HG03460 (cell line): Measurements from ENCODE around the gene RNF217.
"Not testable (repeated sequence)": the region's sequence is repeated elsewhere in the genome, so short reads cannot be mapped to it uniquely, and the experiment has no call there.

ENCODE experiments used
- ATAC-seq: cut with Tn5 transposase; IDR thresholded peaks from one replicate; pipeline ENCODE4 v1.9.1; 2021; ENCODE audit not compliant: unreplicated experiment

Gene RNF217

GRCh38 chr6:124962639-124963415 is 590 bp downstream of the RNF217 start:
- ATAC-seq: peak; percentile 40

- no peak for ATAC-seq
Measured at GRCh38 chr6:124963416-124963785, 1.2 kb downstream of the RNF217 start.

- ATAC-seq: no peak
Measured at GRCh38 chr6:124963831-124964763, 1.9 kb downstream of the RNF217 start.

GRCh38 chr6:124964764-124965105 is 2.5 kb downstream of the RNF217 start:
- no peak for ATAC-seq

GRCh38 chr6:124965424-124965850 is 3.2 kb downstream of the RNF217 start:
- not testable (repeated sequence) for ATAC-seq

- ATAC-seq: no peak
Measured at GRCh38 chr6:124967444-124967843, 5.2 kb downstream of the RNF217 start.

GRCh38 chr6:124968401-124968800 is 6.2 kb downstream of the RNF217 start:
- ATAC-seq: no peak

- ATAC-seq: no peak
Measured at GRCh38 chr6:124970243-124970642, 8.0 kb downstream of the RNF217 start.

GRCh38 chr6:124970763-124971162 is 8.5 kb downstream of the RNF217 start:
- ATAC-seq: no peak

GRCh38 chr6:124973780-124974179 is 11.5 kb downstream of the RNF217 start:
- ATAC-seq: no peak

GRCh38 chr6:124974771-124975377 is 12.6 kb downstream of the RNF217 start:
- no peak for ATAC-seq

- peak; percentile 63 for ATAC-seq
Measured at GRCh38 chr6:124977067-124977908, 15.1 kb downstream of the RNF217 start.

- ATAC-seq: no peak
Measured at GRCh38 chr6:124978451-124979293, 16.4 kb downstream of the RNF217 start.

GRCh38 chr6:124979294-124979678 is 17.0 kb downstream of the RNF217 start:
- ATAC-seq: no peak

- no peak for ATAC-seq
Measured at GRCh38 chr6:124982669-124983068, 20.4 kb downstream of the RNF217 start.

- peak; percentile 79 for ATAC-seq
Measured at GRCh38 chr6:124983383-124984083, 21.3 kb downstream of the RNF217 start.

GRCh38 chr6:124984668-124985338 is 22.6 kb downstream of the RNF217 start:
- no peak for ATAC-seq

- no peak for ATAC-seq
Measured at GRCh38 chr6:124986164-124986563, 23.9 kb downstream of the RNF217 start.

- no peak for ATAC-seq
Measured at GRCh38 chr6:124987291-124987690, 25.1 kb downstream of the RNF217 start.
